HG02884 (cell line): ENCODE data around the gene TH.

Experiments used
- ATAC-seq: cut with Tn5 transposase; IDR thresholded peaks from one replicate; pipeline ENCODE4 v1.9.1; 2021; ENCODE audit warnings: mild to moderate bottlenecking, moderate library complexity; ENCODE audit not compliant: unreplicated experiment

The TH gene

GRCh38 chr11:2209370-2209801 is 37.8 kb upstream of the TH start:
- no peak for ATAC-seq

GRCh38 chr11:2208691-2209369 is 37.2 kb upstream of the TH start:
- ATAC-seq, result no peak

GRCh38 chr11:2207773-2208621 is 36.4 kb upstream of the TH start:
- ATAC-seq, result no peak

- no peak for ATAC-seq
These were observed 35.6 kb upstream of the TH start for GRCh38 chr11:2207212-2207611.

- ATAC-seq, result no peak
These were observed 34.5 kb upstream of the TH start for GRCh38 chr11:2205981-2206690.

- no peak for ATAC-seq
These were observed 33.7 kb upstream of the TH start for GRCh38 chr11:2205214-2205720.

GRCh38 chr11:2204361-2205213 is 33.0 kb upstream of the TH start:
- no peak for ATAC-seq

- ATAC-seq, result no peak
These were observed 32.0 kb upstream of the TH start for GRCh38 chr11:2203440-2204259.

- no peak for ATAC-seq
These were observed 31.4 kb upstream of the TH start for GRCh38 chr11:2202900-2203439.

- ATAC-seq, result no peak
These were observed 30.7 kb upstream of the TH start for GRCh38 chr11:2202071-2202899.

GRCh38 chr11:2201542-2201941 is 29.9 kb upstream of the TH start:
- no peak for ATAC-seq

- no peak for ATAC-seq
These were observed 29.4 kb upstream of the TH start for GRCh38 chr11:2200957-2201519.

GRCh38 chr11:2200536-2200935 is 28.9 kb upstream of the TH start:
- no peak for ATAC-seq

- ATAC-seq, result no peak
These were observed 28.1 kb upstream of the TH start for GRCh38 chr11:2199466-2200341.

GRCh38 chr11:2198621-2199365 is 27.2 kb upstream of the TH start:
- no peak for ATAC-seq

GRCh38 chr11:2197771-2198520 is 26.3 kb upstream of the TH start:
- no peak for ATAC-seq
